NCI-H2227 (cell line): Measurements from ENCODE around the gene KCNJ8.

Experiments used
- DNase-seq: peaks from one replicate; lab custom pipeline; 2025; ENCODE audit not compliant: unreplicated experiment; lab: John Stamatoyannopoulos, UW

The KCNJ8 gene

DNA sequence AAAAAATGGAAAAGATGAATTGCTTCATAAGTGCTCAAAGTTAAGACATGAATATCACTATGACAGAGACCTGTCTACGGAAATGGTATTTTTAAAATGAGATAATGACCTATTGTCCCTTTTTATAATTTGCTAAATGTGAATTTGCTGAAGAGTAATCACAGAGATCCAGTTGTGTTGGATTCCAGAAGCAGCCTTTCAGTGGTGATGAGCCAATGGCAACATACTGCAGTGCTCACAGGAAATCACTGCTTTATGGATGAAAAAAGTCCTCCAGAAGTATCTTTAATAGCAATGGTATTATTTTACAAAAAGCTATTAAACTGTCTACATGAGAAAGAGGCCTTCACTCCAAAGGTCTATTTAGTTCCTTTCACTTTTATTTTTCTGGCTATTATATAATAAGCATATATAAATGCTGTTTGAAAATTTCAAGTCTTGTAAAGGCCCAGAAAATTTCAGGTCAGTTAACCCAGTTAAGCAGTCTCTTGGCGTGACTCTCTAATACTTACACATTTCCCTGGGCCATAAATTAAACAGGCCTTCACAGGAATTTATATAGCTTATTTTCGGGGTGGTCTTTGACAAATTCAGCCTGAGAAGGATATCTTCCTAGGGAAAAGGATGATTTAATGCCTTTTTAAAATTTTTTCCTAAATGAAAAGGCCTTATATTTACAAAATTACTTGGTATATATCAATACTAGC, 55.4 kb downstream of the KCNJ8 start:
- no peak for DNase-seq

GRCh38 chr12:21718403-21718802, 56.1 kb downstream of the KCNJ8 start:
- DNase-seq: no peak

DNA sequence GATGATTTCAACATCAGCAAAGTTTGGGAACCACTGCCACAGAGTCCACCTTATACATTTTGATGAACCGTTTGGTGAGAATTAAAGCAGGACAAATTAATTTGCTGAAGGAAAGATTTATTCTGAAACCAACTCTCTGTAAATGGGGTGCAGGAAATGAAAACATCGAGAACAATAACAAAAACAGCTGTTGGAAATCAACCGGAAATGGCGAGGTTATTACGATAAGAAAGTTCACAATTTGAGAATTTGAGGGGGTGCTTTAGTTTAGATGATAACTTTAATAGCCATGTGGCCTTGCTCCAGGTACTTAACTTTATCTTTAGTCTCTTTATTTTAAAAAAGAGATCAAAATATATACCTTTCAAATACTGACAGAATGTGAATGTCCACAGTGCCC, 56.7 kb downstream of the KCNJ8 start:
- no peak for DNase-seq

- DNase-seq: no peak
Observed at GRCh38 chr12:21715386-21715785, 59.1 kb downstream of the KCNJ8 start.
